OCI-LY7 (cell line): Measurements from ENCODE around the gene RAE1. TPM values are rescaled to one million over a fixed set of nuclear protein-coding genes. Genes with fewer than 3 reads are reported as not detected.

ENCODE experiments used
- BruUV-seq: library from RNA; stranded (reverse); fragments of 400-500 nt; replicated peaks from 2 replicates; lab custom pipeline; 2021; lab: Mats Ljungman, UMichigan
- CTCF ChIA-PET: fragments of 300-600 bp; sonication (Branson Sonifier 250); formaldehyde crosslinking; loops from one replicate; lab custom pipeline; 2022; ENCODE audit warnings: antibody characterized with exemption; ENCODE audit not compliant: unreplicated experiment; lab: Charles Lee
- POLR2A ChIA-PET: fragments of 300-600 bp; sonication (Branson Sonifier 250); formaldehyde crosslinking; loops from one replicate; lab custom pipeline; 2022; ENCODE audit warnings: antibody characterized with exemption; lab: Charles Lee
- DNase-seq: peaks from one replicate; pipeline ENCODE4 v3.0.0-alpha.2; 2015; ENCODE audit warnings: low spot score
- H2AFZ ChIP-seq: fragments of 200-600 bp; sonication (generic), shearing (Covaris generic); 2 replicates; pipeline ENCODE4 v1.6.1; 2014; ENCODE audit warnings: mild to moderate bottlenecking, antibody characterized with exemption, low read length, moderate library complexity
- H3K27ac ChIP-seq: fragments of 200-600 bp; sonication (generic); 2 replicates; pipeline ENCODE4 v1.5.1; 2014; ENCODE audit warnings: mixed run types, low read depth, mild to moderate bottlenecking, moderate library complexity, low read length, inconsistent platforms; ENCODE audit not compliant: poor library complexity, severe bottlenecking
- H3K36me3 ChIP-seq: fragments of 200-600 bp; sonication (generic); 2 replicates; pipeline ENCODE4 v1.6.1; 2014; ENCODE audit warnings: mild to moderate bottlenecking, antibody characterized with exemption, low read length, moderate library complexity, mixed read lengths; ENCODE audit not compliant: insufficient read depth
- H3K4me1 ChIP-seq: fragments of 200-600 bp; sonication (generic); 2 replicates; pipeline ENCODE4 v1.5.1; 2014; ENCODE audit warnings: mild to moderate bottlenecking, low read length; ENCODE audit not compliant: insufficient read depth, poor library complexity, severe bottlenecking
- H3K4me2 ChIP-seq: fragments of 200-600 bp; sonication (generic); 2 replicates; pipeline ENCODE4 v1.6.1; 2014; ENCODE audit warnings: mild to moderate bottlenecking, low read length
- H3K4me3 ChIP-seq: fragments of 200-600 bp; sonication (generic); 2 replicates; pipeline ENCODE4 v1.5.1; 2014; ENCODE audit warnings: mild to moderate bottlenecking, low read depth, low read length; ENCODE audit not compliant: poor library complexity, severe bottlenecking
- H3K79me2 ChIP-seq: fragments of 200-600 bp; sonication (generic); 2 replicates; pipeline ENCODE4 v1.6.1; 2016; ENCODE audit warnings: low read depth, mild to moderate bottlenecking, low read length, moderate library complexity, mixed read lengths; ENCODE audit not compliant: insufficient read depth
- H3K9me2 ChIP-seq: fragments of 200-600 bp; sonication (generic); 2 replicates; pipeline ENCODE4 v1.6.1; 2016; ENCODE audit warnings: mild to moderate bottlenecking, low read length, mixed read lengths; ENCODE audit not compliant: insufficient read depth
- H3K9me3 ChIP-seq: fragments of 200-600 bp; sonication (generic); 2 replicates; pipeline ENCODE4 v1.6.1; 2014; ENCODE audit warnings: mild to moderate bottlenecking, mixed run types, low read length, mixed read lengths
- H4K20me1 ChIP-seq: fragments of 200-600 bp; sonication (generic); 2 replicates; pipeline ENCODE4 v1.6.1; 2014; ENCODE audit warnings: mild to moderate bottlenecking, antibody characterized with exemption, low read length, moderate library complexity, mixed read lengths; ENCODE audit not compliant: insufficient read depth
- EZH2phosphoT487 ChIP-seq: fragments of 200-600 bp; sonication (generic); IDR thresholded peaks from 2 replicates; pipeline ENCODE4 v1.6.1; 2018; ENCODE audit warnings: low read depth, borderline replicate concordance, mild to moderate bottlenecking, mixed run types, antibody characterized with exemption, low read length, moderate library complexity, mixed read lengths
- intact Hi-C: fragments of 100-400 bp; cut with micrococcal nuclease; formaldehyde crosslinking; loops from one replicate; pipeline ENCODE4 v1.10.0; 2022; ENCODE audit not compliant: unreplicated experiment
- total RNA-seq, 2 experiments: library from RNA; depleted of rRNA in 1 of 2; stranded (reverse); fragments of >200 nt in 1 of 2; shearing (Covaris generic) in 1 of 2; gene quantifications; 2 replicates each; pipeline ENCODE4 v1.2.3, GENCODE V29; 2014 to 2022
- TF ChIP-seq, protein P1 (sequence below): fragments of 200-600 bp; sonication (generic); conservative IDR thresholded peaks from 2 replicates; pipeline ENCODE4 v1.5.1; 2014; ENCODE audit warnings: mild to moderate bottlenecking, antibody characterized with exemption, low read length, moderate library complexity, mixed read lengths

The RAE1 gene
- total RNA-seq, 2 experiments from 2014 or later = 55.0 to 57.4 TPM

- peaks cover 85% of the 10 kb centered on the region for H3K4me1 ChIP-seq
- BruUV-seq = no TSS peak
- H3K9me2 ChIP-seq = no peaks in the 10 kb centered on the region
- no peak overlapping the region for H2AFZ ChIP-seq
- peak overlapping the region; percentile 91 for H3K4me2 ChIP-seq
- TF ChIP-seq EZH2phosphoT487 = no peak
- TF ChIP-seq, protein P1, sequence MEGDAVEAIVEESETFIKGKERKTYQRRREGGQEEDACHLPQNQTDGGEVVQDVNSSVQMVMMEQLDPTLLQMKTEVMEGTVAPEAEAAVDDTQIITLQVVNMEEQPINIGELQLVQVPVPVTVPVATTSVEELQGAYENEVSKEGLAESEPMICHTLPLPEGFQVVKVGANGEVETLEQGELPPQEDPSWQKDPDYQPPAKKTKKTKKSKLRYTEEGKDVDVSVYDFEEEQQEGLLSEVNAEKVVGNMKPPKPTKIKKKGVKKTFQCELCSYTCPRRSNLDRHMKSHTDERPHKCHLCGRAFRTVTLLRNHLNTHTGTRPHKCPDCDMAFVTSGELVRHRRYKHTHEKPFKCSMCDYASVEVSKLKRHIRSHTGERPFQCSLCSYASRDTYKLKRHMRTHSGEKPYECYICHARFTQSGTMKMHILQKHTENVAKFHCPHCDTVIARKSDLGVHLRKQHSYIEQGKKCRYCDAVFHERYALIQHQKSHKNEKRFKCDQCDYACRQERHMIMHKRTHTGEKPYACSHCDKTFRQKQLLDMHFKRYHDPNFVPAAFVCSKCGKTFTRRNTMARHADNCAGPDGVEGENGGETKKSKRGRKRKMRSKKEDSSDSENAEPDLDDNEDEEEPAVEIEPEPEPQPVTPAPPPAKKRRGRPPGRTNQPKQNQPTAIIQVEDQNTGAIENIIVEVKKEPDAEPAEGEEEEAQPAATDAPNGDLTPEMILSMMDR = no peak
- H3K4me3 ChIP-seq = peak overlapping the region; percentile 99
- CTCF ChIA-PET = interaction anchor here (0.6 to 1.9 kb wide), 2 partner anchors 39 to 77 kb away, joined by 3 to 6 read pairs; no protein-coding TSS in a partner anchor
- H3K79me2 ChIP-seq = peaks cover 91% of the 10 kb centered on the region
- H4K20me1 ChIP-seq = peaks cover 24% of the 10 kb centered on the region
- no peak for DNase-seq
- intact Hi-C loops = loop anchor here (10.0 kb wide), 1 partner anchor 1768 kb away; the partner anchor contains the start of gene ZNF831
- POLR2A ChIA-PET = interaction anchor here (1.1 to 2.0 kb wide), 2 partner anchors 54 to 85 kb away, joined by 4 to 6 read pairs; no protein-coding TSS in a partner anchor
- peak overlapping the region; percentile 97 for H3K27ac ChIP-seq
- H3K36me3 ChIP-seq = peaks cover 89% of the 10 kb centered on the region
- no peaks in the 10 kb centered on the region for H3K9me3 ChIP-seq
Measured at GRCh38 chr20:57396212-57396983, 45.3 kb downstream of the RAE1 start.

DNA sequence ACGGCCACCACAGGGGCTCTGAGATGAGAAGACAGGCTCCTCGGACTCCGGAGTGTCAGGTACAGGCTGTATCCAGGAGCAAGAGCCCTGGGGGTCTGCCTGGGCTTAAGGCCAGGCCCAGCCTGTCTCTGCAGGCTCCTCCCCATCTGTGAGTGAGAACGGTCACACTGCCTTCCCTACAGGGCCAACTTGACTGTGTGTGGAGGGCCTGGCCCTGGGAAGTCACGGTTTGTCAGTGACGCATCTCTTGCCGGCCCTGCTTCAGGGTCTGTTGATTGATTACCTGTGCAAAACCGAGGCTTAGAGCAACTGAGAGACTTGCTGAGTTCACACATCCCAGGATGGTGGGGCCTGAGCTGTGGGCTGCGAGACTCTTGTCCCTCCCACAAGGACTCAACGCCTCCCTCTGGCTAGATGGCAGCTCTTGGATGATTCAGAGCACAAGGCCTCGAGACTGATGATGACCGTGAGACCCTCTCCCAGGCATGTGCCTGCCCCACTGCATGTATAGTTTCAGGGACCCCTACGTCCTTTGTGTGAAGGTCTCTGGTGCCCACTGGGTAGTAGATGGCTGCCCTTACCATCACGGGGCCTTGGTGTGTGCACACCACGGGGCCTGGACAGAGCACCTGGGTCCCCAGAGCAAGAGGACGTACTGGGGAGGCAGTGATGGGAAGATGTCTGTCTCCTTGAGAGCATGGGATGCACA is 46.1 kb downstream of the RAE1 start:
- Histone ChIP-seq H2AFZ (no peak overlapping the region), H3K4me2 (peak overlapping the region; percentile 91), H3K79me2 (peaks cover 96% of the 10 kb centered on the region), H4K20me1 (peaks cover 26% of the 10 kb centered on the region), H3K4me3 (peak overlapping the region; percentile 99), H3K36me3 (peaks cover 94% of the 10 kb centered on the region), H3K9me2 (no peaks in the 10 kb centered on the region), H3K4me1 (peaks cover 89% of the 10 kb centered on the region), H3K27ac (peak overlapping the region; percentile 97), H3K9me3 (no peaks in the 10 kb centered on the region)
- ChIA-PET POLR2A (interaction anchor here (1.5 to 3.2 kb wide), 6 partner anchors 8 to 77 kb away, joined by 6 to 24 read pairs (median 13); no protein-coding TSS in a partner anchor), CTCF (interaction anchor here (0.5 to 1.9 kb wide), 3 partner anchors 76 to 81 kb away, joined by 3 to 6 read pairs (median 6); no protein-coding TSS in a partner anchor)
- peak; percentile 37 for DNase-seq
- intact Hi-C loops = loop anchor here (10.0 kb wide), 1 partner anchor 1768 kb away; the partner anchor contains the start of gene ZNF831
- no TSS peak for BruUV-seq
- TF ChIP-seq EZH2phosphoT487 = no peak
- TF ChIP-seq, protein P1 = no peak
